ENCODE measurements around the gene ASPG.

GRCh38 chr14:104039214-104039613, 46.3 kb upstream of the ASPG start:
- TF ChIP-seq CTCF (conservative IDR thresholded peaks at IDR 0.05 in 1 of 2, IDR thresholded peaks at IDR 0.05 in 1 of 2; ENCODE audit: low read depth in 1 of 2, low read length in 2 of 2) = no peak
- no peak for TF ChIP-seq EZH2 (IDR thresholded peaks at IDR 0.05; ENCODE audit: low read length, missing control alignments)
